ENCODE measurements around the gene ARHGEF4. TPM values are rescaled to one million over a fixed set of nuclear protein-coding genes. Genes with fewer than 3 reads are reported as not detected.

The ARHGEF4 gene
- total RNA-seq, 1 experiment from 2014 or later: 26.6 TPM

DNA sequence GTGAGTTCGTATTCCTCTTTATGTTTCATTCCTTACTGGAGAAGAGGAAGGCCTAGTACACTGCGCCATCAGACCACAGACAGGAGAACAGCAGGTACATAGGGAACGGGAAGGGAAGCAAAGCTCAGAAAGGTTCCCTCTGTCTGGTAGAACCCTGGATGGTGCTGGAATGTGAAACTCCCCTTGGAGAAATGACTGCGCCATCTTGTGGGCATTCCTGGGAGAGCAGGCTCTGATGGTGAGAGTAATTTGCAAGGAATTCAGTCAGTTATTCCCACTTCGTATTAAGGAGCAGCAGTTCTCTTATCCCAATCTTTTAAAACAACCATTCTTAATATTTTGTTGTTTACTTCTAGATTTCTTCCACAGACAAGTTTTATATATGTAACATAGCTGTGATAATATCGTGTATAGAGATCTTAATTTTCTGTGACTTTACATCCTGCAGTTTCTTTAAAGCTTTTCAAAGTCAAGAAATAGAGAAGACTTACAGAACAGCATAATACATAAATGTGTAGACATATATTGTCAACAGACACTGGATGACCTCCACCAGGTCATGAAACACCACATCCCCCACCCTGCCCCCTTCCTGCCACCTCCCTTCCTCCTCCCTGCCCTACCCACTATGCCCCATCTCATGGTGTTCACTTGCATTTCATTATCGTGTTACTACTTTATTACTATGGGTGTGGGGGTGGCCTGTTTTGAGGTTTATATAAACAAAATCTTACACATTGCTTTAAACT lies 83.9 kb downstream of the ARHGEF4 start:
- no peak overlapping the region for H3K4me2 ChIP-seq (ENCODE audit: low read length)
- ChIA-PET POLR2A (no interaction called here), CTCF (interaction anchor here (1.0 to 1.8 kb wide), 2 partner anchors 122 to 123 kb away, joined by 3 to 15 read pairs; no protein-coding TSS in a partner anchor), RAD21 (ENCODE audit: low non-redundant PET in 1 of 2, low total read pairs in 2 of 2, uncharacterized antibody in 2 of 2, unreplicated experiment in 2 of 2) (interaction anchor here in 1 of 2 experiments (1.3 kb wide), 1 partner anchor 123 kb away, joined by 3 read pairs; no protein-coding TSS in a partner anchor)
- no peak overlapping the region for H3K9ac ChIP-seq (ENCODE audit: low read length)
- no peaks in the 10 kb centered on the region for H3K9me3 ChIP-seq (ENCODE audit: control insufficient read depth in 1 of 2, insufficient read depth in 1 of 2, low read depth in 1 of 2, low read length in 2 of 2)
- DNase-seq (ENCODE audit: low read depth, low spot score) (peak; percentile 62), ATAC-seq (peak; percentile 86)
- intact Hi-C loops (cut with micrococcal nuclease): loop anchor here (1.0 kb wide), 1 partner anchor 123 kb away; no protein-coding TSS in a partner anchor
- H3K36me3 ChIP-seq (ENCODE audit: control insufficient read depth in 1 of 2, insufficient read depth in 2 of 2, low read length in 2 of 2): no peaks in the 10 kb centered on the region
- H3K9me2 ChIP-seq (ENCODE audit: insufficient read depth): no peaks in the 10 kb centered on the region
- no peaks in the 10 kb centered on the region for H3K4me1 ChIP-seq (ENCODE audit: control insufficient read depth in 1 of 2, insufficient read depth in 2 of 2, low read length in 2 of 2)
- no TSS peak for BruUV-seq (replicated peaks)
- H3K79me2 ChIP-seq (ENCODE audit: insufficient read depth, low read length): no peaks in the 10 kb centered on the region
- H2AFZ ChIP-seq (ENCODE audit: low read depth, low read length, poor library complexity, severe bottlenecking): no peak overlapping the region
- no peak overlapping the region for H3K4me3 ChIP-seq (replicated peaks in 1 of 2; ENCODE audit: low read depth in 1 of 2, low read length in 2 of 2)
- no peak overlapping the region for H3K27ac ChIP-seq (ENCODE audit: low read depth, low read length)
- H4K20me1 ChIP-seq (ENCODE audit: insufficient read depth): no peaks in the 10 kb centered on the region
- H3K27me3 ChIP-seq (ENCODE audit: insufficient read depth, low read length): no peaks in the 10 kb centered on the region
- TF ChIP-seq, protein P1, sequence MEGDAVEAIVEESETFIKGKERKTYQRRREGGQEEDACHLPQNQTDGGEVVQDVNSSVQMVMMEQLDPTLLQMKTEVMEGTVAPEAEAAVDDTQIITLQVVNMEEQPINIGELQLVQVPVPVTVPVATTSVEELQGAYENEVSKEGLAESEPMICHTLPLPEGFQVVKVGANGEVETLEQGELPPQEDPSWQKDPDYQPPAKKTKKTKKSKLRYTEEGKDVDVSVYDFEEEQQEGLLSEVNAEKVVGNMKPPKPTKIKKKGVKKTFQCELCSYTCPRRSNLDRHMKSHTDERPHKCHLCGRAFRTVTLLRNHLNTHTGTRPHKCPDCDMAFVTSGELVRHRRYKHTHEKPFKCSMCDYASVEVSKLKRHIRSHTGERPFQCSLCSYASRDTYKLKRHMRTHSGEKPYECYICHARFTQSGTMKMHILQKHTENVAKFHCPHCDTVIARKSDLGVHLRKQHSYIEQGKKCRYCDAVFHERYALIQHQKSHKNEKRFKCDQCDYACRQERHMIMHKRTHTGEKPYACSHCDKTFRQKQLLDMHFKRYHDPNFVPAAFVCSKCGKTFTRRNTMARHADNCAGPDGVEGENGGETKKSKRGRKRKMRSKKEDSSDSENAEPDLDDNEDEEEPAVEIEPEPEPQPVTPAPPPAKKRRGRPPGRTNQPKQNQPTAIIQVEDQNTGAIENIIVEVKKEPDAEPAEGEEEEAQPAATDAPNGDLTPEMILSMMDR (IDR thresholded peaks at IDR 0.05 in 2 of 3, conservative IDR thresholded peaks at IDR 0.05 in 1 of 3; ENCODE audit: borderline replicate concordance in 1 of 3, insufficient read depth in 1 of 3, low read depth in 2 of 3, low read length in 2 of 3): peak; percentile 89 to 96 (median 95)
- no peak for TF ChIP-seq ZFX (IDR thresholded peaks at IDR 0.05)
- TF ChIP-seq ELF1 (IDR thresholded peaks at IDR 0.05; ENCODE audit: borderline replicate concordance, low read depth): no peak
- TF ChIP-seq JUND (IDR thresholded peaks at IDR 0.05): no peak
- TF ChIP-seq TCF7L2 (IDR thresholded peaks at IDR 0.05; ENCODE audit: borderline replicate concordance, extremely low read depth, insufficient read depth, insufficient read length): no peak
- no peak for TF ChIP-seq YY1 (IDR thresholded peaks at IDR 0.05; ENCODE audit: extremely low read depth, insufficient replicate concordance, low read depth, low read length)
- TF ChIP-seq, protein P2, sequence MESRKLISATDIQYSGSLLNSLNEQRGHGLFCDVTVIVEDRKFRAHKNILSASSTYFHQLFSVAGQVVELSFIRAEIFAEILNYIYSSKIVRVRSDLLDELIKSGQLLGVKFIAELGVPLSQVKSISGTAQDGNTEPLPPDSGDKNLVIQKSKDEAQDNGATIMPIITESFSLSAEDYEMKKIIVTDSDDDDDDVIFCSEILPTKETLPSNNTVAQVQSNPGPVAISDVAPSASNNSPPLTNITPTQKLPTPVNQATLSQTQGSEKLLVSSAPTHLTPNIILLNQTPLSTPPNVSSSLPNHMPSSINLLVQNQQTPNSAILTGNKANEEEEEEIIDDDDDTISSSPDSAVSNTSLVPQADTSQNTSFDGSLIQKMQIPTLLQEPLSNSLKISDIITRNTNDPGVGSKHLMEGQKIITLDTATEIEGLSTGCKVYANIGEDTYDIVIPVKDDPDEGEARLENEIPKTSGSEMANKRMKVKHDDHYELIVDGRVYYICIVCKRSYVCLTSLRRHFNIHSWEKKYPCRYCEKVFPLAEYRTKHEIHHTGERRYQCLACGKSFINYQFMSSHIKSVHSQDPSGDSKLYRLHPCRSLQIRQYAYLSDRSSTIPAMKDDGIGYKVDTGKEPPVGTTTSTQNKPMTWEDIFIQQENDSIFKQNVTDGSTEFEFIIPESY (IDR thresholded peaks at IDR 0.05; ENCODE audit: extremely low read depth, insufficient replicate concordance, low read length): no peak
- TF ChIP-seq EGR1 (IDR thresholded peaks at IDR 0.05; ENCODE audit: low read depth): no peak
- no peak for TF ChIP-seq SRF (IDR thresholded peaks at IDR 0.05; ENCODE audit: low read depth)
- peak; percentile 84 for TF ChIP-seq RAD21 (IDR thresholded peaks at IDR 0.05; ENCODE audit: low read depth)
- no peak for TF ChIP-seq CEBPB (IDR thresholded peaks at IDR 0.05; ENCODE audit: low read depth)
- TF ChIP-seq, protein P3, sequence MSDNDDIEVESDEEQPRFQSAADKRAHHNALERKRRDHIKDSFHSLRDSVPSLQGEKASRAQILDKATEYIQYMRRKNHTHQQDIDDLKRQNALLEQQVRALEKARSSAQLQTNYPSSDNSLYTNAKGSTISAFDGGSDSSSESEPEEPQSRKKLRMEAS (IDR thresholded peaks at IDR 0.05): no peak
- TF ChIP-seq, protein P4, sequence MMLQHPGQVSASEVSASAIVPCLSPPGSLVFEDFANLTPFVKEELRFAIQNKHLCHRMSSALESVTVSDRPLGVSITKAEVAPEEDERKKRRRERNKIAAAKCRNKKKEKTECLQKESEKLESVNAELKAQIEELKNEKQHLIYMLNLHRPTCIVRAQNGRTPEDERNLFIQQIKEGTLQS (IDR thresholded peaks at IDR 0.05): no peak
- TF ChIP-seq EZH2phosphoT487 (IDR thresholded peaks at IDR 0.05; ENCODE audit: borderline replicate concordance): no peak
- TF ChIP-seq EZH2 (IDR thresholded peaks at IDR 0.05): no peak
- no peak for TF ChIP-seq SP1 (IDR thresholded peaks at IDR 0.05; ENCODE audit: low read depth)
- no peak for TF ChIP-seq POLR2AphosphoS5 (IDR thresholded peaks at IDR 0.05; ENCODE audit: low read depth, low read length)
- no peak for TF ChIP-seq POLR2A (IDR thresholded peaks at IDR 0.05; ENCODE audit: borderline replicate concordance, extremely low read depth, insufficient read depth, insufficient read length)
- no peak for TF ChIP-seq FOSL1 (IDR thresholded peaks at IDR 0.05; ENCODE audit: low read depth)

Measured in HCT116 (cell line).